Astrocyte (in vitro differentiated cells and primary cell): ENCODE results near the gene MIDN. TPM values are rescaled to one million over a fixed set of nuclear protein-coding genes. Genes with fewer than 3 reads are reported as not detected.
A peak's percentile ranks its signal among the peaks of the same experiment; 100 is the strongest.

Source experiments
- DNase-seq: peaks from one replicate; pipeline ENCODE4 v3.0.0-alpha.2; 2010; ENCODE audit warnings: low read depth
- FAIRE-seq: peaks from 2 replicates; lab custom pipeline; 2011; peaks lifted over from hg19 to GRCh38; lab: Jason Lieb, UNC
- H2AFZ ChIP-seq: 2 replicates; pipeline ENCODE4 v1.6.0; 2012; ENCODE audit warnings: low read depth, low read length, inconsistent platforms
- H3K27ac ChIP-seq: 2 replicates; pipeline ENCODE4 v1.5.1; 2011; ENCODE audit warnings: low read depth, low read length, inconsistent platforms
- H3K27me3 ChIP-seq: 2 replicates; pipeline ENCODE4 v1.6.0; 2011; ENCODE audit warnings: low read length, inconsistent platforms; ENCODE audit not compliant: insufficient read depth
- H3K36me3 ChIP-seq: 2 replicates; pipeline ENCODE4 v1.5.1; 2011; ENCODE audit warnings: low read length, inconsistent platforms; ENCODE audit not compliant: insufficient read depth
- H3K4me1 ChIP-seq: 2 replicates; pipeline ENCODE4 v1.5.1; 2011; ENCODE audit warnings: low read length, inconsistent platforms; ENCODE audit not compliant: insufficient read depth
- H3K4me2 ChIP-seq: 2 replicates; pipeline ENCODE4 v1.6.0; 2012; ENCODE audit warnings: low read length, inconsistent platforms
- H3K4me3 ChIP-seq: 2 replicates; pipeline ENCODE4 v1.5.1; 2011; ENCODE audit warnings: low read depth, mild to moderate bottlenecking, low read length, inconsistent platforms; ENCODE audit not compliant: insufficient read depth
- H3K79me2 ChIP-seq: 2 replicates; pipeline ENCODE4 v1.6.0; 2012; ENCODE audit warnings: mild to moderate bottlenecking, low read length, inconsistent platforms; ENCODE audit not compliant: insufficient read depth
- H3K9ac ChIP-seq: 2 replicates; pipeline ENCODE4 v1.6.0; 2012; ENCODE audit warnings: mild to moderate bottlenecking, low read length, inconsistent platforms
- H3K9me3 ChIP-seq: 2 replicates; pipeline ENCODE4 v1.5.1; 2012; ENCODE audit warnings: low read depth, mild to moderate bottlenecking, low read length, inconsistent platforms; ENCODE audit not compliant: insufficient read depth
- H4K20me1 ChIP-seq: 2 replicates; pipeline ENCODE4 v1.6.0; 2012; ENCODE audit warnings: low read length, inconsistent platforms; ENCODE audit not compliant: insufficient read depth
- H3K27ac Mint-ChIP-seq: one replicate; pipeline ENCODE4 v1.8.0; 2021; ENCODE audit warnings: mild to moderate bottlenecking, mixed read lengths; ENCODE audit not compliant: unreplicated experiment
- H3K27me3 Mint-ChIP-seq: one replicate; pipeline ENCODE4 v1.8.0; 2021; ENCODE audit warnings: low read depth, mixed read lengths; ENCODE audit not compliant: unreplicated experiment
- H3K36me3 Mint-ChIP-seq: one replicate; pipeline ENCODE4 v1.8.0; 2021; ENCODE audit warnings: low read depth, mixed read lengths; ENCODE audit not compliant: unreplicated experiment
- H3K4me1 Mint-ChIP-seq: one replicate; pipeline ENCODE4 v1.8.0; 2021; ENCODE audit warnings: low read depth, mixed read lengths; ENCODE audit not compliant: unreplicated experiment
- H3K4me3 Mint-ChIP-seq: one replicate; pipeline ENCODE4 v1.8.0; 2021; ENCODE audit warnings: mild to moderate bottlenecking, moderate library complexity, mixed read lengths; ENCODE audit not compliant: unreplicated experiment
- H3K9me3 Mint-ChIP-seq: one replicate; pipeline ENCODE4 v1.8.0; 2021; ENCODE audit warnings: mild to moderate bottlenecking, mixed read lengths; ENCODE audit not compliant: unreplicated experiment
- CTCF ChIP-seq: IDR thresholded peaks from 2 replicates; pipeline ENCODE4 v1.5.1; 2011; ENCODE audit warnings: low read depth, mild to moderate bottlenecking, inconsistent platforms, low read length, moderate library complexity; ENCODE audit not compliant: insufficient read depth
- EZH2 ChIP-seq: IDR thresholded peaks from 2 replicates; pipeline ENCODE4 v1.6.1; 2012; ENCODE audit warnings: mild to moderate bottlenecking, low read length, inconsistent platforms; ENCODE audit not compliant: insufficient read depth
- total RNA-seq: library from RNA; stranded (reverse); gene quantifications from 2 replicates; pipeline ENCODE4 v1.2.1, GENCODE V29; 2021

MIDN gene
- total RNA-seq, 1 donor from 2014 or later: 141 TPM

- H4K20me1 ChIP-seq: peaks cover 60% of the 10 kb centered on the region
- no peak for FAIRE-seq
- H3K36me3 ChIP-seq: peaks cover 26% of the 10 kb centered on the region
- TF ChIP-seq EZH2 (no peak), CTCF (no peak)
- no peak for DNase-seq
- no peaks in the 10 kb centered on the region for H3K9me3 Mint-ChIP-seq
- H3K4me3 Mint-ChIP-seq: peak overlapping the region; percentile 76
- H3K9me3 ChIP-seq: no peaks in the 10 kb centered on the region
- H3K9ac ChIP-seq: peak overlapping the region; percentile 87
- H3K27ac ChIP-seq: peak overlapping the region; percentile 92
- no peaks in the 10 kb centered on the region for H3K27me3 Mint-ChIP-seq
- H3K4me2 ChIP-seq: peak overlapping the region; percentile 96
- H3K79me2 ChIP-seq: peaks cover 65% of the 10 kb centered on the region
- no peak overlapping the region for H3K27ac Mint-ChIP-seq
- H3K27me3 ChIP-seq: no peaks in the 10 kb centered on the region
- peak overlapping the region; percentile 42 for H3K4me3 ChIP-seq
- peaks cover 14% of the 10 kb centered on the region for H3K36me3 Mint-ChIP-seq
- no peak overlapping the region for H2AFZ ChIP-seq
- H3K4me1 ChIP-seq: peaks cover 54% of the 10 kb centered on the region
- peaks cover 26% of the 10 kb centered on the region for H3K4me1 Mint-ChIP-seq
Observed at GRCh38 chr19:1274852-1275259, 26.5 kb downstream of the MIDN start.

DNA sequence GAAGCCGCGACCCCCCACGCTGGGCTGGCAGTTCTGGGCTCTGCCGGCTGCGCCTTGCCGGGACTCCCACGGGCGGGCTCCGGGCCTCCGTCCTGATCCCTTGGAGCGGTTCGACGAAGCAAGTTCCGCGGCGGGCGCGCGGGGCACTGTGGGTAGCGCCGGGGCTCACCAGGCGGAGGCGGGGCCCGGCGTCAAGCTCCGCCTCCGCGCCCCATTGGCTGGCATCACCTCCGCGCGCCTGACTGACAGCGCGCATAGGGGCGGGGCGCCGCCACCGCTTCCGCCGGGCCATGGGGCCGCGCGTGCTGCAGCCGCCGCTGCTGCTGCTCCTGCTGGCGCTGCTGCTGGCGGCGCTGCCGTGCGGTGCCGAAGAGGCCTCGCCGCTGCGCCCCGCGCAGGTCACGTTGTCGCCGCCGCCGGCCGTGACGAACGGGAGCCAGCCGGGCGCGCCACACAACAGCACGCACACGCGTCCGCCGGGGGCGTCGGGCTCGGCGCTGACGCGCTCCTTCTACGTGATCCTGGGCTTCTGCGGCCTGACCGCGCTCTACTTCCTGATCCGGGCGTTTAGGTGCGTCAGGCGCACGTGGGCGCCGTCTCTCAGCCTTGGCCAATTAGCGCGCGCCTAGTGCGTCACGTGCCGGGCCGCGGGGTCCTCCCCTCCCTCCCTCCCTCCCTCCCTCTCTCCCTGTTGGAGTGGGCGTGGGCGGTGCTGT is 27.0 kb downstream of the MIDN start, which contains the start of gene FAM174C:
Gene FAM174C (plus strand): TSS at position 271 of the 716 bp plus-strand sequence. CDS start 20 bp downstream, at position 291.
- H3K4me3 ChIP-seq: peak within 1 kb of the TSS; percentile 61
- no peak for FAIRE-seq

More for the DNA sequence above, 27.0 kb downstream of the MIDN start, which contains the start of gene FAM174C:
- peak within 1 kb of the TSS; percentile 87 for H3K9ac ChIP-seq
- peak; percentile 92 for DNase-seq
- peaks cover 60% of the 10 kb centered on the region for H3K79me2 ChIP-seq
- peak within 1 kb of the TSS; percentile 96 for H3K4me2 ChIP-seq
- H3K27me3 Mint-ChIP-seq: no peaks in the 10 kb centered on the region
- H3K9me3 ChIP-seq: no peaks in the 10 kb centered on the region
- no peaks in the 10 kb centered on the region for H3K27me3 ChIP-seq
- H3K9me3 Mint-ChIP-seq: no peaks in the 10 kb centered on the region
- H3K4me1 Mint-ChIP-seq: peaks cover 24% of the 10 kb centered on the region
- peaks cover 26% of the 10 kb centered on the region for H3K36me3 ChIP-seq
- H3K4me3 Mint-ChIP-seq: peak within 1 kb of the TSS; percentile 78
- H4K20me1 ChIP-seq: peaks cover 60% of the 10 kb centered on the region
- TF ChIP-seq CTCF: no peak
- no peak for TF ChIP-seq EZH2
- peak within 1 kb of the TSS; percentile 79 for H2AFZ ChIP-seq
- peak within 1 kb of the TSS; percentile 92 for H3K27ac ChIP-seq
- H3K36me3 Mint-ChIP-seq: peaks cover 17% of the 10 kb centered on the region
- H3K27ac Mint-ChIP-seq: peak within 1 kb of the TSS; percentile 53
- H3K4me1 ChIP-seq: peaks cover 49% of the 10 kb centered on the region
